BLaER1 (cell line): ENCODE measurements around the gene WBP11.
A peak's percentile ranks its signal among the peaks of the same experiment; 100 is the strongest.
"Not testable (repeated sequence)": the region's sequence is repeated elsewhere in the genome, so short reads cannot be mapped to it uniquely, and the experiment has no call there.

Source experiments
- H3K27ac ChIP-seq: shearing (Covaris generic); formaldehyde crosslinking; 2 replicates; pipeline ENCODE4 v1.8.1; 2022
- H3K27me3 ChIP-seq: shearing (Covaris generic); formaldehyde crosslinking; 2 replicates; pipeline ENCODE4 v1.8.1; 2022
- H3K36me3 ChIP-seq: shearing (Covaris generic); formaldehyde crosslinking; 2 replicates; pipeline ENCODE4 v1.8.1; 2022
- H3K4me1 ChIP-seq: shearing (Covaris generic); formaldehyde crosslinking; 2 replicates; pipeline ENCODE4 v1.8.1; 2022
- H3K4me2 ChIP-seq: shearing (Covaris generic); formaldehyde crosslinking; 2 replicates; pipeline ENCODE4 v1.8.1; 2022
- H3K4me3 ChIP-seq: shearing (Covaris generic); formaldehyde crosslinking; 2 replicates; pipeline ENCODE4 v1.8.1; 2022
- H3K9ac ChIP-seq: shearing (Covaris generic); formaldehyde crosslinking; 2 replicates; pipeline ENCODE4 v1.8.1; 2022
- H3K9me3 ChIP-seq: shearing (Covaris generic); formaldehyde crosslinking; 2 replicates; pipeline ENCODE4 v1.8.1; 2022
- H4K20me1 ChIP-seq: shearing (Covaris generic); formaldehyde crosslinking; 2 replicates; pipeline ENCODE4 v1.8.1; 2022
- Cebpa-rat ChIP-seq: shearing (Covaris generic); IDR thresholded peaks from 2 replicates; pipeline ENCODE4 v1.8.1; 2022

Gene WBP11

GRCh38 chr12:14768823-14769405, 34.4 kb downstream of the WBP11 start:
- Histone ChIP-seq H3K27me3 (peaks cover 12% of the 10 kb centered on the region), H3K9ac (peak overlapping the region; percentile 87), H3K9me3 (peaks cover 32% of the 10 kb centered on the region), H3K27ac (peak overlapping the region; percentile 88; the same call in 1 of the 2 replicates), H3K4me2 (peak overlapping the region; percentile 74), H3K4me3 (peak overlapping the region; percentile 76), H3K36me3 (peaks cover 26% of the 10 kb centered on the region), H3K4me1 (peaks cover 38% of the 10 kb centered on the region), H4K20me1 (no peaks in the 10 kb centered on the region)
- TF ChIP-seq Cebpa-rat: no peak

GRCh38 chr12:14767617-14768016, 35.7 kb downstream of the WBP11 start:
- H3K9ac ChIP-seq: no peak overlapping the region
- H3K4me2 ChIP-seq: no peak overlapping the region
- H3K9me3 ChIP-seq: peaks cover 22% of the 10 kb centered on the region
- no peak for TF ChIP-seq Cebpa-rat
- no peak overlapping the region for H3K4me3 ChIP-seq
- no peak overlapping the region for H3K27ac ChIP-seq
- H3K4me1 ChIP-seq: peaks cover 32% of the 10 kb centered on the region
- peaks cover 27% of the 10 kb centered on the region for H3K36me3 ChIP-seq
- no peaks in the 10 kb centered on the region for H4K20me1 ChIP-seq
- no peaks in the 10 kb centered on the region for H3K27me3 ChIP-seq

- Histone ChIP-seq H4K20me1 (no peaks in the 10 kb centered on the region), H3K4me3 (no peak overlapping the region), H3K27ac (no peak overlapping the region), H3K4me1 (peaks cover 27% of the 10 kb centered on the region), H3K36me3 (peaks cover 34% of the 10 kb centered on the region), H3K27me3 (no peaks in the 10 kb centered on the region), H3K4me2 (no peak overlapping the region), H3K9ac (no peak overlapping the region), H3K9me3 (peaks cover 31% of the 10 kb centered on the region)
- no peak for TF ChIP-seq Cebpa-rat
These were observed 36.5 kb downstream of the WBP11 start for GRCh38 chr12:14766649-14767215.

- not testable (repeated sequence) for H3K4me2 ChIP-seq, H3K27ac ChIP-seq, H3K4me3 ChIP-seq, H3K27me3 ChIP-seq, H4K20me1 ChIP-seq, H3K9ac ChIP-seq
- H3K9me3 ChIP-seq: peaks cover 38% of the 10 kb centered on the region
- peaks cover 26% of the 10 kb centered on the region for H3K4me1 ChIP-seq
- H3K36me3 ChIP-seq: peaks cover 41% of the 10 kb centered on the region
These were observed 37.3 kb downstream of the WBP11 start for GRCh38 chr12:14766020-14766419.

GRCh38 chr12:14765398-14765797, 37.9 kb downstream of the WBP11 start:
- H3K4me2 ChIP-seq: no peak overlapping the region
- TF ChIP-seq Cebpa-rat: no peak
- peaks cover 45% of the 10 kb centered on the region for H3K9me3 ChIP-seq
- peaks cover 46% of the 10 kb centered on the region for H3K36me3 ChIP-seq
- no peak overlapping the region for H3K27ac ChIP-seq
- H3K9ac ChIP-seq: no peak overlapping the region
- H4K20me1 ChIP-seq: no peaks in the 10 kb centered on the region
- no peaks in the 10 kb centered on the region for H3K27me3 ChIP-seq
- H3K4me3 ChIP-seq: no peak overlapping the region
- peaks cover 26% of the 10 kb centered on the region for H3K4me1 ChIP-seq

- H3K4me1 ChIP-seq, H3K9ac ChIP-seq, H3K4me3 ChIP-seq, H4K20me1 ChIP-seq, H3K4me2 ChIP-seq, H3K27me3 ChIP-seq, H3K27ac ChIP-seq: not testable (repeated sequence)
- Histone ChIP-seq H3K36me3 (peaks cover 22% of the 10 kb centered on the region), H3K9me3 (peaks cover 32% of the 10 kb centered on the region)
These were observed 43.5 kb downstream of the WBP11 start for GRCh38 chr12:14759711-14760280.

GRCh38 chr12:14756334-14757143, 46.7 kb downstream of the WBP11 start:
- no peaks in the 10 kb centered on the region for H3K27me3 ChIP-seq
- no peaks in the 10 kb centered on the region for H3K4me1 ChIP-seq
- no peak for TF ChIP-seq Cebpa-rat
- H3K36me3 ChIP-seq: peaks cover 10% of the 10 kb centered on the region
- H3K4me3 ChIP-seq: no peak overlapping the region
- no peaks in the 10 kb centered on the region for H4K20me1 ChIP-seq
- H3K4me2 ChIP-seq: no peak overlapping the region
- no peak overlapping the region for H3K9ac ChIP-seq
- H3K27ac ChIP-seq: no peak overlapping the region
- H3K9me3 ChIP-seq: peaks cover 20% of the 10 kb centered on the region

- no peaks in the 10 kb centered on the region for H3K36me3 ChIP-seq
- H3K4me3 ChIP-seq: no peak overlapping the region
- H4K20me1 ChIP-seq: no peaks in the 10 kb centered on the region
- H3K9me3 ChIP-seq: peaks cover 5% of the 10 kb centered on the region; the same call in 1 of the 2 replicates
- H3K27ac ChIP-seq: no peak overlapping the region
- TF ChIP-seq Cebpa-rat: no peak
- H3K27me3 ChIP-seq: no peaks in the 10 kb centered on the region
- H3K4me2 ChIP-seq: no peak overlapping the region
- no peaks in the 10 kb centered on the region for H3K4me1 ChIP-seq
- no peak overlapping the region for H3K9ac ChIP-seq
These were observed 51.3 kb downstream of the WBP11 start for GRCh38 chr12:14751986-14752385.

GRCh38 chr12:14743061-14743460, 60.2 kb downstream of the WBP11 start:
- Histone ChIP-seq H3K27ac (no peak overlapping the region), H3K36me3 (no peaks in the 10 kb centered on the region), H3K4me2 (no peak overlapping the region), H4K20me1 (no peaks in the 10 kb centered on the region), H3K4me1 (peaks cover 11% of the 10 kb centered on the region), H3K9ac (no peak overlapping the region), H3K9me3 (peaks cover 34% of the 10 kb centered on the region), H3K27me3 (no peaks in the 10 kb centered on the region), H3K4me3 (no peak overlapping the region)
- no peak for TF ChIP-seq Cebpa-rat

GRCh38 chr12:14741942-14742341, 61.3 kb downstream of the WBP11 start:
- Histone ChIP-seq H4K20me1 (no peaks in the 10 kb centered on the region), H3K9me3 (peaks cover 29% of the 10 kb centered on the region), H3K27ac (no peak overlapping the region), H3K36me3 (no peaks in the 10 kb centered on the region), H3K4me1 (peaks cover 11% of the 10 kb centered on the region), H3K4me2 (peak overlapping the region; percentile 25; the same call in 1 of the 2 replicates), H3K27me3 (no peaks in the 10 kb centered on the region), H3K9ac (no peak overlapping the region), H3K4me3 (no peak overlapping the region)
- TF ChIP-seq Cebpa-rat: no peak
